ENCODE data around the gene HIC1.

HIC1 gene

GRCh38 chr17:2107050-2107449, 52.1 kb downstream of the HIC1 start:
- no peak for DNase-seq

- no peak for DNase-seq
Observed at GRCh38 chr17:2107506-2107905, 52.6 kb downstream of the HIC1 start.

GRCh38 chr17:2108170-2108569, 53.3 kb downstream of the HIC1 start:
- no peak for DNase-seq

- no peak for DNase-seq
Observed at GRCh38 chr17:2110436-2110835, 55.5 kb downstream of the HIC1 start.

- DNase-seq: no peak
Observed at GRCh38 chr17:2111691-2112090, 56.8 kb downstream of the HIC1 start.
